Measurements from ENCODE around the gene PPP1R12C.

PPP1R12C gene

DNA sequence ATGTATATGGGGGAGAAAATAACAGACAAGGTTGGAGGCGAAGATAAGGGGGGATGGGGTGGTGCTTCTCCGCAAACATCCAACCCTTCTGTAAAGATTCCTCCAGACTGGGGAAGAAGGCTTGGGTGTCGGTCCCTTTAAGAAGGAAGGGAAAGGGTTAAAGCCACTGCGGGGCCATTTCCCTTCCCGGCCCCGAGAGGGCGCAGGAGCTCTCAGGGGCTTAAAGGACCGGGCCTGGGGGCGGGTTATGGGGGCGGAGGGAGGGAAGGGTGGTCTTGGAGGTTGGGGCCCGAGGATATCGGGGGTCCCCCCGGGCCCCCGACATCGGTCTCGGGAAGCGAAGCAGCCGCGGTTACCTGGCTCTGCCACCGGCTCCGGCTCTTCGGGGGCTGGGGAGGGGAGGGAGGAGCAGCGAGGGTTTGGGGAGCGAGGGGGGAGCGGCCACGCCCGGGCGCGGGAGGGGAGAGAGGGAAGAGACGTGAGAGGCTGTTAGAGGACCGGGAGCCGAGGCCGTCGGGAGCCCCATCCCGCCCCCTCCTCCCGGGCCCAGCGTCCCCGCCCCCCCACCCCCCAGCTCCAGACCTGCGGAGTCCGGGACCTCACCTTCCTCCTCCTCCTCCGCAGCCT, 28.8 kb upstream of the PPP1R12C start:
- DNase-seq, result peak; percentile 45

DNA sequence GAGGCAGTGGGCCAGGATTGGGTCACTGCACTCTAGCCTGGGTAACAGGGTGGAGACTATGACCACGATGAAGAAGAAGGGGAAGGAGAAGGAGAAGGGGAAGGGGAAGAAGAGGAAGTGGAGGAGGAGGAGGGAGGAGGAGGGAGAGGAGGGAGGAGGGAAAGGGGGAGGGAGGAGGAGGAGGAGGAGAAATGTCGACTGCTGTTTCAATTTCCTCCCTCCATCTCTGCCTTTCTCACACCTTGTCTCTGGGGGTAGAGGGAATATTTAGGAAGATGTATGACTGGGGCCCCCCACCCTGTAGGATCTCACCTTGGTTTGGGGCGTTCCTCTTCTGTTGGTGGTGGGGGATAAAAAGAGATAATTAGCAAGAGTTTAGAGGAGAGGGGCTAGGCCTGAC, 27.8 kb upstream of the PPP1R12C start:
- no peak for DNase-seq

DNA sequence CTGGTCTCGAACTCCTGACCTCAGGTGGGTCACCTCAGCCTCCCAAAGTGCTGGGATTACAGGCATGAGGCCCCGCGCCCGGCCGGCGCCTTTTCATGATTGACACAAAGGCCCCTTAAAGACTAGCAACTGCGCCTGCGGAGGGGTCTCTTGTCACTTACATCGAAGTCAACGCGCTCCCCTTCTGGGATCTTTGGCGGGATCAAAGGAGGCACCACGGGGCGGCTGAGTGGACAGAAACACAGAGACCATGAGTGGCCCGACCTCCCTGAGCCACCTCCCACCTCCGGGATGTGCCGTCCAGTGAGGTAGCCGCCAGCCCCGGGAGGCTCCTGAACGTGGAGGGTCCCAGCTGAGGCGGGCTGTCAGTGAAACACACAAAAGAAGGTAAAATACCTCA, 24.3 kb upstream of the PPP1R12C start:
- no peak for DNase-seq

DNA sequence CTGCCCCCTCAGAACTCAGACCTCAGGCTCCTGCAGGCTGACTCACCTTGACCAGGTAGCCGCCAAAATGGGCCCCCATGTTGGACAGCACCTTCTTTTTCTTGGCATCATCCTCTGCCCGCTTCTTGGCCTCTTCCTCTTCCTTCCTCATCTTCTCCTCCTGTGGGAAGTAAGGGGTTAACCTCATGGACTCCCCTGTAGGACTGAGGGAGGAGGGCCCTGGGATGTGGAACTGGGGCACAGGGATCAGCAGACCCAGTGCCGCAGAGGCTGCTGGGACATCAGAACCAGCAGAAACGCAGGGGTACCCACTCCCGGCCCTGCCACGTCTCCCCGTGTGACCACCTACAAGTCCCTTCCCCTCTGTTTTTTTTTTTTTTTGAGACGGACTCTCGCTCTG, 20.5 kb upstream of the PPP1R12C start:
- DNase-seq, result no peak

DNA sequence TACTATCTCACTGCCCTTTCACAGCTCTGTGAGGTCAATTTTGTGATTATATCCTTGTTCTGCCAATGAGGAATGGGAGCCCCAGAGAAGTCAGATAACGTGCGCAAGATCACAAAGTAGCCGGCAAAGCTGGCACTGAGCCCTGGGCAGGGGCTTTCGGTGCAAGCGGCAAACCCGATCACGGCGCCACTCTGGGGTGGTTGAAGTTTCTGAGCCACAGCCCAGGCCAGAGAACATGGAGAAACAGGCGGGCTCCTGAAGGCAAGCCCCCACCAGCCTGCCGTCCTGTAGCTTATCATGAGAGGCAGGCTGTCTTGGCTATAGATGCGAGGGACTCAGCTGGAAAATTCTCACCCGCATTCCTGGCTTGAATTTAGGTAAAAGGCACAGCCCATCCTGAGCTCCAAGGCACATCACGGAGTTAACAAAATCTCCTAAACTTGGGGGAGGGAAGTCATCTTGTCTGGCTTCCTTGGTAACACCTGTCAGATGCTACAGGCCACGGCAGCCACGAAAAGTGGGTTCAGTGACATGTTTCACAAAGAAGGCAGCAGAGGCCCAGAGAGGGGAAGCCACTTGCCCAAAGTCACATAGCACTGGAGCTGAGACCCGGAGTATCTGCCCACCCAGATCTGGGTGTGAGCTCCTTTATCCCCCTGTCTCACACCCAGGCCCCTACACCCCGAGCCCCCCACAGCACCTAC, 19.1 kb upstream of the PPP1R12C start:
- DNase-seq, result no peak

DNA sequence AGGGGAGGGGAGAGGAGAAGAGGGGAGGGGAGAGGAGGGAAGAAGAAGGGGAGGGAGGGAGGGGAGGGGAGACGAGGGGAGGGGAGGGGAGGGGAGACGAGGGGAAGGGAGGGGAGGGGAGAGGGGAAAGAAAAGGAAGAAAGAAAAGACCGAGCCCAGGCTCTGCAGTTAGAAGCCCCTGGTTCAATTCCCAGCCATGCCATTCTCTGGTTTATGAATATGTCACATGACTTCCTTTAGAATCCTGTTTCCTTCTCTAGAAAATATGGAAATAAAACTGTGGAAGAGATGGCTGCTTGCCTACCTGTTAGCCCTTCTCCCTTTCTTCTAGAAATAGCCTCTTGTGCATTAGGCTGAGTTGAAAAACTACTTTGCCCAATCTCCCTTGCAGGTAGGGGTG, 17.3 kb upstream of the PPP1R12C start:
- DNase-seq, result no peak

DNA sequence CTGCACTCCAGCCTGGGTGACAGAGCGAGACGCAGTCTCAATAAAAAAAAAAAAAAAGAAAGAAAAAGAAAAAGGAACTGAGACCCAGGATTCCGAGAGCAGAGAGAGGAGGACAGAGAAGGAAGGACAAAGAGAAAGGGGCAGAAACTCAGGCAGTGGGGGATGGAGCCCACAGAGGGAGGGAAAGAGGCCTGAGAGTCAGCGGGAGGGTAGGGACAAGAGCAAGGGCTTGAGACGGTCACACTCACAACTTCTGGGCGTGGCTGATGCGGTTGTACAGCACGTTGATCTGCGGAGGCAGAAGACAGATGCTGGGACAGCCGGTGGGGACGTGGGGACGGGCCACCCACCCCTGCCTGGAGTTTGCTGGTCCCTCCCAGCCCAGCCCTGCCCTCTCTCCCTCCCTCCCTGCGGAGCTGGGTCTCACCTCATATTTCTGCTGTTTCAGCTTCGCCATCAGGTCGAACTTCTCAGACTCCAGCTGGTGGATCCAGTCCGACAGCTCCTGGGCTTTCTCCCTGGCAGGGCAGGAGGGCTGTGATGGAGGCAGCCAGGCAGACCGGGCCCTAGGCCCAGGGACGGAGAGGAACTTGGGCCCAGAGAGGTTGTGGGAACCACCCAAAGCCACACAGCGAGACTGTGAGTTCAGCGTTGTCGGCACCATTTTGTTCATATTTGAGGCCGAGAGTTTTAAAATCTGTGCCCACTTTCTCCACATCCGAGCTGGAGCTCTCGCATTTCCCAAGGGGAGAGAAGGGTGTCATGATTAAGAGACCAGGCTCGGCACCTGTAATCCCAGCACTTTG, 16.4 kb upstream of the PPP1R12C start:
- no peak for DNase-seq

DNA sequence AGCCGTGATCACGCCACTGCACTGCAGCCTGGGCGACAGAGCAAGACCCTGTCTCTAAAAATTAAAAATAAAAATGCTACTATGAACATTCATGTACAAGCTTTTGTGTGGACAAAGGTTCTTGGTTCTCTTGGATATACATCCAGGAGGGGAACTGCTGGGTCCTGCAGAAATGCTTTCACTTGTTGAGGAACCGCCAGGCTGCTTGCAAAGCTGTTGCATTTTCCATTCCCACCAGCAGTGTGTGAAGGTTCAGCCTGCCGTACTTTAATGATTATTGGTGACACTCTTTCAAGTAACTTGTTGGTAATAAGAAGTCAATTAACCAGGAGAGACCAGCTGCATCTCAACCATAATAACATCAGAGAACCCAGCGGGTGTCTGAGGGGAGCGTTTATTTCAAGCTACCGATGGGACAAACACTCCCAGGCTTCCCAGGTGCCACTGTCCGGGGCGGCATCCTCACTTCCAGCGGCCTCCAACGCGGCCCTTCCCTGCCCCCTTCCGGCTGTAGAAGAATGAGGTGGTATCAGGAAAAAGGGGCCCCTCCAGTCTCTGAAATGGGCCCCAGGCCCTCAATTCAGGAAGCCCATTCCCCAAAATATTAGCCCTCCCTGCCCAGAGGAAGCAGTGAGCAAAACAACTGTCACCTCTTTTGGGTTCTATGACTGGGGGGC, 15.2 kb upstream of the PPP1R12C start:
- no peak for DNase-seq

DNA sequence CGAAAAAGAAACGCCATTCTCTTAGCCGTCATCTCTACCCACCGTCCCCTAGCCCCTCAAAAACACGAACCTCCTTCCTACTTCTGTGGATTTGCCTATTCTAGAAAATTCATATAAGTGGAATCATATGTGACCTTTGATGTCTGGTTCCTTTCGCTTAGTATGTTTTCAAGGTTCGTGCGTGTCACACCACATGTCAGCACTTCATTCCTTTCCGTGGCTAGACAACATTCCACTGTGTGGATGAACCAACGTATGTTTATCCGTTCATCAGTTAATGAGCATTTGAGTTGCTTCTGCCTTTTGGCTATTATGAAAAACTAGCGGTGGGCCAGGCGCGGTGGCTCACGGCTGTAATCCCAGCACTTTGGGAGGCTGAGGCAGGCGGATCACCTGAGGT, 14.0 kb upstream of the PPP1R12C start:
- DNase-seq, result no peak

DNA sequence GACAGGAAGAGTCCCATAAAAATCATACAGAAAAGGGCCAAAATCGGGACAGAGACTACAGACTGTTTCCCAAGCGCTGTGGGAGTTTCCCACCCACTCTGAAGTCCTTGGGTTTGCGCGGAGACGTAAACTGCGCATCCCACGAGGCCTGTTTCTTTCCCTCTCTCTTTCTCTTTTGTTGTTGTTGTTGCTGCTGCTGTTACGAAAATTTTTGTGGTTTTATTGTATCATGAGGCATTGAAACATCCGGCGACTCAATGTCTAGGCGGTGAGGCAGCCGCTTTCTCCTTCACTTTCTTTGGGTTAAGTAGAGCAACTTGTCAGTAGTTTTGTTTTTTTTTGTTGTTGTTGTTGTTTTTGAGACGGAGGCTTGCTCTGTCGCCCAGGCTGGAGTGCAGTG, 1.6 kb upstream of the PPP1R12C start:
- DNase-seq, result peak; percentile 19

DNA sequence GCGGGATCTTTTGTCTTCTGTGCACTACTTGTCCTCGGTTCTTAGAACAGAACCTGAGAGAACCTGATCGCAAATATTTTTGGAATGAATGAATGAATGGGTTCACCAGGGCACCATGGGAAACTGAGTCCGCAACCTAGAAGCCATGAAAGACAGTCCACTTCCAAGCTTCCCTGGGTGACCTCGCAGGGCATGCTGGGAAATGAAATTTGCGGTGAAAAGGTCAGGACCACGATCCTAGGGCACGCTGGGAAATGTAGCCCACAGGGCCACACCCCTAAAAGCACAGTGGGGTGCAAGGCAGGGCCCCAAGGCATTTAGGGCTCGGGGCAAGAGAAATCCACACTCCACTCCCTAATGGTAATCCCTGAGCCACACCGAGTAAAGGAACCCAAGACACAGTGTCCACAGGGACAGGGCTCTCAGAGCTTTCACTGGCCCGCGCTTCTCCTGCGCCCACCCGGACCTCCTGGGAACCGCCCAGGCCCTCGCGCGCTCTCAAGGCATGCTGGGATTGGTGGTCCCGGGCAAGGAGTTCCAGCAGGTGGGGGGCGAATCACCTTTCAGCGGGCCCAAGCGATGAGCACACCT, 1.1 kb upstream of the PPP1R12C start:
- DNase-seq, result peak; percentile 69

DNA sequence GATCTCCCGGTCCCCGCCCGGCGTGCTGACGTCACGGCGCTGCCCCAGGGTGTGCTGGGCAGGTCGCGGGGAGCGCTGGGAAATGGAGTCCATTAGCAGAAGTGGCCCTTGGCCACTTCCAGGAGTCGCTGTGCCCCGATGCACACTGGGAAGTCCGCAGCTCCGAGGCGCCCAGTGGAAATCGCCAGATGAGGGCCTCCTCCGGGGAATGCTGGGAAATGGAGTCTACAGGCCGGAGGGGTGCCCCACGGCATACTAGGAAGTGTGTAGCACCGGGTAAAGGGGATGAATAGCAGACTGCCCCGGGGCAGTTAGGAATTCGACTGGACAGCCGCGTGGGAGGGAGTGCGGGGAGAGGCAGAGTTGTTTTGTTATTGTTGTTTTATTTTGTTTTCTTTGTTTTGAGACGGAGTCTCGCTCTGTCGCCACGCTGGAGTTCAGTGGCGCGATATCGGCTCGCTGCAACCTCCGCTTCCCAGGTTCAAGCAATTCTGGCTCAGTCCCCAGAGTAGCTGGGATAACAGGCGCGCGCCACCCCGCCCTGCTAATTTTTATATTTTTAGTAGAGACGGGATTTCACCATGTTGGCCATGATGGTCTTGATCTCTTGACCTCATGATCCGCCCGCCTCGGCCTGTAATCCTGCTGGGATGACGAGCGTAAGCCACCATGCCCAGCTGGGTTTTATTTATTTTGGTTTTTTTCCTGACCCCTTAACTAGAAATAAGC, 390 bp upstream of the PPP1R12C start:
- peak; percentile 99 for DNase-seq

DNA sequence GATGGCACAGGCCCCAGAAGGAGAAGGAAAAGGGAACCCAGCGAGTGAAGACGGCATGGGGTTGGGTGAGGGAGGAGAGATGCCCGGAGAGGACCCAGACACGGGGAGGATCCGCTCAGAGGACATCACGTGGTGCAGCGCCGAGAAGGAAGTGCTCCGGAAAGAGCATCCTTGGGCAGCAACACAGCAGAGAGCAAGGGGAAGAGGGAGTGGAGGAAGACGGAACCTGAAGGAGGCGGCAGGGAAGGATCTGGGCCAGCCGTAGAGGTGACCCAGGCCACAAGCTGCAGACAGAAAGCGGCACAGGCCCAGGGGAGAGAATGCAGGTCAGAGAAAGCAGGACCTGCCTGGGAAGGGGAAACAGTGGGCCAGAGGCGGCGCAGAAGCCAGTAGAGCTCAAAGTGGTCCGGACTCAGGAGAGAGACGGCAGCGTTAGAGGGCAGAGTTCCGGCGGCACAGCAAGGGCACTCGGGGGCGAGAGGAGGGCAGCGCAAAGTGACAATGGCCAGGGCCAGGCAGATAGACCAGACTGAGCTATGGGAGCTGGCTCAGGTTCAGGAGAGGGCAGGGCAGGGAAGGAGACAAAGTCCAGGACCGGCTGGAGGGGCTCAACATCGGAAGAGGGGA, 1.1 kb downstream of the PPP1R12C start:
- DNase-seq, result peak; percentile 81

DNA sequence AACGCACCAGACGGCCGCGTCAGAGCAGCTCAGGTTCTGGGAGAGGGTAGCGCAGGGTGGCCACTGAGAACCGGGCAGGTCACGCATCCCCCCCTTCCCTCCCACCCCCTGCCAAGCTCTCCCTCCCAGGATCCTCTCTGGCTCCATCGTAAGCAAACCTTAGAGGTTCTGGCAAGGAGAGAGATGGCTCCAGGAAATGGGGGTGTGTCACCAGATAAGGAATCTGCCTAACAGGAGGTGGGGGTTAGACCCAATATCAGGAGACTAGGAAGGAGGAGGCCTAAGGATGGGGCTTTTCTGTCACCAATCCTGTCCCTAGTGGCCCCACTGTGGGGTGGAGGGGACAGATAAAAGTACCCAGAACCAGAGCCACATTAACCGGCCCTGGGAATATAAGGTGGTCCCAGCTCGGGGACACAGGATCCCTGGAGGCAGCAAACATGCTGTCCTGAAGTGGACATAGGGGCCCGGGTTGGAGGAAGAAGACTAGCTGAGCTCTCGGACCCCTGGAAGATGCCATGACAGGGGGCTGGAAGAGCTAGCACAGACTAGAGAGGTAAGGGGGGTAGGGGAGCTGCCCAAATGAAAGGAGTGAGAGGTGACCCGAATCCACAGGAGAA, 1.9 kb downstream of the PPP1R12C start:
- no peak for DNase-seq

DNA sequence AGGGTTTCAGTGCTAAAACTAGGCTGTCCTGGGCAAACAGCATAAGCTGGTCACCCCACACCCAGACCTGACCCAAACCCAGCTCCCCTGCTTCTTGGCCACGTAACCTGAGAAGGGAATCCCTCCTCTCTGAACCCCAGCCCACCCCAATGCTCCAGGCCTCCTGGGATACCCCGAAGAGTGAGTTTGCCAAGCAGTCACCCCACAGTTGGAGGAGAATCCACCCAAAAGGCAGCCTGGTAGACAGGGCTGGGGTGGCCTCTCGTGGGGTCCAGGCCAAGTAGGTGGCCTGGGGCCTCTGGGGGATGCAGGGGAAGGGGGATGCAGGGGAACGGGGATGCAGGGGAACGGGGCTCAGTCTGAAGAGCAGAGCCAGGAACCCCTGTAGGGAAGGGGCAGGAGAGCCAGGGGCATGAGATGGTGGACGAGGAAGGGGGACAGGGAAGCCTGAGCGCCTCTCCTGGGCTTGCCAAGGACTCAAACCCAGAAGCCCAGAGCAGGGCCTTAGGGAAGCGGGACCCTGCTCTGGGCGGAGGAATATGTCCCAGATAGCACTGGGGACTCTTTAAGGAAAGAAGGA, 2.8 kb downstream of the PPP1R12C start:
- no peak for DNase-seq

DNA sequence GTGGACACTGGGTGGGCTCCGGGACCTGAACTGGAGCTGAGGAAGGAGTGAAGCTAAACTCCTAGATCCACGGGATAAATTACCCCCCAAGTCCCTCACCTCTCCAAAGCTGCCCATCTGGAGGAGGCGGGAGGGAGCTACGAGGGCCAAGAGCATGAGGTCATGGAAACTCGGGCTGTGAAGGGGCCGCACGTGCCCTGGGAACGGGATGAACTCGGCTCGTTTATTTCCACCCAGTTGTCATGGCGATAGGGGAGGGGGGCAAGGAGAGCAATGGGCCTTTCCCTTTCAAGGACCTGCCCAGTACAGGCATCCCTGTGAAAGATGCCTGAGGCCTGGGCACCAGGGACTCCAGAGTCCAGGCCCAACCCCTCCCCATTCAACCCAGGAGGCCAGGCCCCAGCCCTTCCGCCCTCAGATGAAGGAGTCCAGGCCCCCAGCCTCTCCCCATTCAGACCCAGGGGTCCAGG, 3.8 kb downstream of the PPP1R12C start:
- DNase-seq, result no peak

DNA sequence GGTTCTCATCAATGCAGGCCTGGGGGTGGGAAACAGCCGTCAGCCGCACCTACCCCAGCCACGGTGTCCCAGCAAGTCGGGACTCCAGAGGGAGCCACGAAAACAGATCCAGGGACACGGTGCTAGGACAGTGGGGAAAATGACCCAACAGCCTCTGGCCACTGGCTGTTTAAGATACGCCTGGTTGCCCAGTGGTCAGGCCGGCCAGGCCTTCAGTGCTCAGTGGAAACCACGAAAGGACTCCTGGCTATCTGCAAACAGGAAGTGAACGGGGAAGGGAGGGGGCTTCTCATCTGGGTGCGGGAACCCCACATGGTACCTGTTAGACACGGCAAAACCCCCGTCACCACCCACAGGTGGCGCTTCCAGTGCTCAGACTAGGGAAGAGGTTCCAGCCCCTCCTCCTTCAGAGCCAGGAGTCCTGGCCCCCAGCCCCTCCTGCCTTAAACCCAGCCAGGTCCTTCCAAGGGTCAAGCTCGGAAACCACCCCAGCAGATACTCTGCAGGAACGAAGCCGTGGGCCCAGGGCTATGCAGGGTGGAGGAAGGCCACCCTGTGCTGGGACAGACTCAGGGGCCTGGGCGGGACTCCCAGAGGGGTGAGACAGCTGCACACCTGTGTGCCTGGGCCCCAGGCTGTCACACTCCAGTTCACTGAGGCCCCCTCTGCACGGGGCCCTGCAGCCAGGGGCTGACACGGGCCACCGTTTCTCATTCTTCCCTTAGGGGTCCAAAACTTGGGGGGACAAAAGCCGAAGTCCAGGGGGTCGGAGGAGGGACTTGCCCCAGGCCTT, 4.5 kb downstream of the PPP1R12C start:
- no peak for DNase-seq

DNA sequence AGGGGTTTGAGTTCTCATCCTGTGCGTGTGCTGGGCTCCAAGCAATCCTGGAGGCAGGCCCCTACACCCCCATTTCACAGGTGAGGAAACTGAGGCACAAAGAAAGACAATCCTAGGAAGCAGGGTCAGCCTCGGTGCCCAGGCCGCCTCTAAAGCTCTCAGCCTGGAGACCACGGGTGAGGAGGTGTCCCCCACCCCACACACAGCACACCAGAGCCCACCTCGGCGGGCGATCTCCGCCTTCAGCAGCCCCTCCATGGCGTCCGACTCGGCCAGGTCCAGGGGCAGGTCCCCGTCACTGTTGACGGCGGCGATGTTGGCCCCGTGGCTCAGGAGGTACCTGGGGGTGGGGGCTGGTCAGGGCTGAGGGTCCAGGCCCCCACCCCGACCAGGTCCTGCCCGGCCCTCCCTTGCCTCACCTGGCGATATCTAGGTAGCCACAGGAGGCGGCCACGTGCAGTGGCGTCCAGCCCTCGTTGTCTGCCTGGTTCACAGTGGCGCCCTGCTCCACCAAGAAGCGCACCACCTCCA, 5.1 kb downstream of the PPP1R12C start:
- DNase-seq, result no peak

DNA sequence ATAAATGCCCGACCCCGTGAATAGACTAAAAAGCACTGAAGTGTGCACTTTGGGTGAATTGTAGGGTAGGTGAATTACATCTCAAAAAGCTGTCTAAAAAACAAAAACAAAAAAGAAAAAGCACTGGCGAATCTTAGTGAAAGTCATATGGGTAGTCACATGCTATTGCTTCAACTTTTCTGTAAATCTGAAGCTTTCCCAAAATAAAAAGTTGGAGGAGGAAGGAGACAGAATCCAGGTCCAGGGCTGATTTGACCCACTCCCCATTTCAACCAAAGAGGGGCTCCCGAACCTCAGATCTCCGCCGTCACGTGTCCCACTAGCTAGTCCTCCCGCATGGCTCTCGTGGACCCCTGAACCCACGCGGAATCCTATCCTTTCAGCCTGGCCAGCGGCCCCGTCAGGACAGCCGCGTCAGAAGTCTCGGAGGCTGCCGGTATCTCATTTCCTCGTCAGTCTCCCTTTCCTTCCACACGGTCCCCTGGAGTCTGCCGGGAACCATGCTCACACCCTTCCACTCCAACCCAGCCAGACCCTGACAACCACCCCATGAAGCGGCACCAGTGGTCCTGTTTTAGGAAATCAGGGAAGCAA, 6.1 kb downstream of the PPP1R12C start:
- DNase-seq, result no peak
